H1 (cell line): ENCODE data around the gene IL6R.

Experiments
- CTCF ChIP-seq, 3 experiments: IDR thresholded peaks; 1 replicate in 2 of 3; 2 replicates in 1 of 3; pipeline versions ENCODE4 v1.5.1 to v1.6.1; 2011; ENCODE audit warnings: low read length in 3 of 3, mild to moderate bottlenecking in 3 of 3, inconsistent platforms in 2 of 3, low read depth in 1 of 3, moderate library complexity in 1 of 3; ENCODE audit not compliant: insufficient read depth in 1 of 3; ENCODE audit errors: control extremely low read depth in 1 of 3
- GTF2F1 ChIP-seq: IDR thresholded peaks from 2 replicates; pipeline ENCODE4 v1.6.1; 2012; ENCODE audit warnings: low read depth, low read length, improper control_type of control experiment, borderline replicate concordance
- JUND ChIP-seq: IDR thresholded peaks from 2 replicates; pipeline ENCODE4 v1.6.1; 2011; ENCODE audit warnings: mild to moderate bottlenecking, improper control_type of control experiment, low read length
- POLR2AphosphoS5 ChIP-seq: IDR thresholded peaks from 2 replicates; pipeline ENCODE4 v1.6.1; 2011; ENCODE audit warnings: low read depth, low read length

- TF ChIP-seq POLR2AphosphoS5 = no peak
- no peak for TF ChIP-seq CTCF (IDR thresholded peaks at IDR 0.05; ENCODE audit: control extremely low read depth in 1 of 3, insufficient read depth in 1 of 3, low read depth in 1 of 3, low read length in 3 of 3)
- TF ChIP-seq JUND = no peak
- TF ChIP-seq GTF2F1 = no peak
These were observed 61.1 kb downstream of the IL6R start for GRCh38 chr1:154466206-154466605.
